Measurements from ENCODE around the gene SERPINI1.
"Not testable (repeated sequence)": the region's sequence is repeated elsewhere in the genome, so short reads cannot be mapped to it uniquely, and the experiment has no call there.

The SERPINI1 gene

GRCh38 chr3:167810236-167810635 is 74.7 kb downstream of the SERPINI1 start:
- DNase-seq: no peak

GRCh38 chr3:167811031-167811430 is 75.5 kb downstream of the SERPINI1 start:
- no peak for DNase-seq

GRCh38 chr3:167813169-167814123 is 77.9 kb downstream of the SERPINI1 start:
- DNase-seq: no peak

GRCh38 chr3:167814441-167814951 is 79.0 kb downstream of the SERPINI1 start:
- DNase-seq: no peak

GRCh38 chr3:167816953-167817352 is 81.4 kb downstream of the SERPINI1 start:
- no peak for DNase-seq

GRCh38 chr3:167820102-167820865 is 84.8 kb downstream of the SERPINI1 start:
- DNase-seq: no peak

GRCh38 chr3:167821248-167821805 is 85.8 kb downstream of the SERPINI1 start:
- no peak for DNase-seq

- no peak for DNase-seq
Observed at GRCh38 chr3:167823738-167824137, 88.2 kb downstream of the SERPINI1 start.

- not testable (repeated sequence) for DNase-seq
Observed at GRCh38 chr3:167827588-167827987, 92.1 kb downstream of the SERPINI1 start.

GRCh38 chr3:167829071-167829470 is 93.5 kb downstream of the SERPINI1 start:
- no peak for DNase-seq

- DNase-seq: no peak
Observed at GRCh38 chr3:167830007-167830406, 94.5 kb downstream of the SERPINI1 start.

- DNase-seq: no peak
Observed at GRCh38 chr3:167835359-167835758, 99.8 kb downstream of the SERPINI1 start.

GRCh38 chr3:167835953-167836352 is 100.4 kb downstream of the SERPINI1 start:
- no peak for DNase-seq

- no peak for DNase-seq
Observed at GRCh38 chr3:167837466-167837865, 101.9 kb downstream of the SERPINI1 start.

- DNase-seq: no peak
Observed at GRCh38 chr3:167839460-167840134, 104.1 kb downstream of the SERPINI1 start.

GRCh38 chr3:167840247-167840646 is 104.7 kb downstream of the SERPINI1 start:
- DNase-seq: no peak

- no peak for DNase-seq
Observed at GRCh38 chr3:167843481-167843880, 108.0 kb downstream of the SERPINI1 start.

GRCh38 chr3:167843886-167844285 is 108.4 kb downstream of the SERPINI1 start:
- DNase-seq: no peak

GRCh38 chr3:167844528-167844927 is 109.0 kb downstream of the SERPINI1 start:
- no peak for DNase-seq

GRCh38 chr3:167851171-167851570 is 115.7 kb downstream of the SERPINI1 start:
- no peak for DNase-seq

- no peak for DNase-seq
Observed at GRCh38 chr3:167851749-167852148, 116.2 kb downstream of the SERPINI1 start.

- DNase-seq: no peak
Observed at GRCh38 chr3:167852216-167852615, 116.7 kb downstream of the SERPINI1 start.

GRCh38 chr3:167854063-167854462 is 118.5 kb downstream of the SERPINI1 start:
- no peak for DNase-seq
